ENCODE measurements around the gene KLLN.

Gene KLLN

GRCh38 chr10:87826653-87827052 is 36.7 kb downstream of the KLLN start:
- no peak for DNase-seq (ENCODE audit: extremely low read depth, low read depth)
- H3K4me3 ChIP-seq (replicated peaks; ENCODE audit: low read depth, low read length): no peak overlapping the region
- no peak for TF ChIP-seq CTCF (IDR thresholded peaks at IDR 0.05; ENCODE audit: low read depth, low read length, missing control alignments)

GRCh38 chr10:87819289-87819585 is 44.1 kb downstream of the KLLN start:
- no peak for DNase-seq (ENCODE audit: extremely low read depth, low read depth)
- no peak overlapping the region; the same call in 1 of the 2 replicates for H3K4me3 ChIP-seq (replicated peaks; ENCODE audit: low read depth, low read length)
- no peak for TF ChIP-seq CTCF (IDR thresholded peaks at IDR 0.05; ENCODE audit: low read depth, low read length, missing control alignments)

GRCh38 chr10:87818505-87819288 is 44.6 kb downstream of the KLLN start:
- DNase-seq (ENCODE audit: extremely low read depth, low read depth): no peak
- no peak for TF ChIP-seq CTCF (IDR thresholded peaks at IDR 0.05; ENCODE audit: low read depth, low read length, missing control alignments)
- peak overlapping the region; percentile 83 for H3K4me3 ChIP-seq (replicated peaks; ENCODE audit: low read depth, low read length)

- DNase-seq (ENCODE audit: extremely low read depth, low read depth): peak; percentile 56
- no peak for TF ChIP-seq CTCF (IDR thresholded peaks at IDR 0.05; ENCODE audit: low read depth, low read length, missing control alignments)
- peak within 1 kb of the TSS; percentile 83 for H3K4me3 ChIP-seq (replicated peaks; ENCODE audit: low read depth, low read length)
These were observed 45.5 kb downstream of the KLLN start, which contains the start of gene ATAD1 for GRCh38 chr10:87817609-87818504. Gene ATAD1 (minus strand): TSS chr10:87818226. CDS start chr10:87814599, 3,627 bp downstream.

- DNase-seq (ENCODE audit: extremely low read depth, low read depth): no peak
- TF ChIP-seq CTCF (IDR thresholded peaks at IDR 0.05; ENCODE audit: low read depth, low read length, missing control alignments): no peak
- peak overlapping the region; percentile 83 for H3K4me3 ChIP-seq (replicated peaks; ENCODE audit: low read depth, low read length)
These were observed 46.3 kb downstream of the KLLN start for GRCh38 chr10:87816898-87817608.

GRCh38 chr10:87816163-87816897 is 47.0 kb downstream of the KLLN start:
- DNase-seq (ENCODE audit: extremely low read depth, low read depth): no peak
- peak overlapping the region; percentile 83 for H3K4me3 ChIP-seq (replicated peaks; ENCODE audit: low read depth, low read length)
- TF ChIP-seq CTCF (IDR thresholded peaks at IDR 0.05; ENCODE audit: low read depth, low read length, missing control alignments): no peak
